A549 (cell line): ENCODE results near the gene ZNF48. TPM values are rescaled to one million over a fixed set of nuclear protein-coding genes. Genes with fewer than 3 reads are reported as not detected.

Experiments used
- ATAC-seq, 2 experiments: fragments of 200-7000 bp in 1 of 2; fragments of >200 bp in 1 of 2; cut with Nextera tagmentation in 1 of 2; cut with Tn5 transposase in 1 of 2; 3 replicates each; pipeline versions ENCODE4 v1.8.0 to v1.9.1; 2018 to 2020; ENCODE audit warnings: mild to moderate bottlenecking in 1 of 2, moderate library complexity in 1 of 2
- CTCF ChIA-PET: fragments of 300-600 bp; sonication (Branson Sonifier 250); formaldehyde crosslinking; extraction: SDS; loops from one replicate; lab custom pipeline; 2021; ENCODE audit warnings: antibody characterized with exemption, inconsistent platforms; lab: Yijun Ruan, JAX
- POLR2A ChIA-PET: fragments of 350-600 bp; formaldehyde crosslinking; extraction: SDS; loops from one replicate; lab custom pipeline; 2021; ENCODE audit warnings: antibody characterized with exemption, inconsistent platforms; lab: Yijun Ruan, JAX
- DNase-seq, 2 experiments: peaks; one replicate each; pipeline versions ENCODE4 v3.0.0 to v3.0.0-alpha.2; 2011 to 2016; ENCODE audit warnings: low read depth in 1 of 2, low spot score in 1 of 2
- FAIRE-seq: peaks from 2 replicates; lab custom pipeline; 2011; peaks lifted over from hg19 to GRCh38; lab: Jason Lieb, UNC
- H3K27ac ChIP-seq, 2 experiments: fragments of >200 bp; sonication (Bioruptor Twin); formaldehyde crosslinking; 3 replicates each; pipeline ENCODE4 v1.5.1; 2016 to 2017
- H3K4me1 ChIP-seq: fragments of >200 bp; sonication (Bioruptor Twin); formaldehyde crosslinking; 3 replicates; pipeline ENCODE4 v1.6.1; 2016
- H3K4me2 ChIP-seq: fragments of >200 bp; sonication (Bioruptor Twin); formaldehyde crosslinking; 3 replicates; pipeline ENCODE4 v1.6.1; 2016
- H3K4me3 ChIP-seq: fragments of >200 bp; sonication (Bioruptor Twin); formaldehyde crosslinking; 3 replicates; pipeline ENCODE4 v1.5.1; 2016
- H3K9me3 ChIP-seq: fragments of >200 bp; sonication (Bioruptor Twin); formaldehyde crosslinking; 3 replicates; pipeline ENCODE4 v1.6.1; 2016
- BHLHE40 ChIP-seq: IDR thresholded peaks from 2 replicates; pipeline ENCODE4 v1.6.1; 2012; ENCODE audit warnings: low read depth, low read length, inconsistent platforms
- CBX2 ChIP-seq: fragments of 200-600 bp; sonication (generic); IDR thresholded peaks from 2 replicates; pipeline ENCODE4 v1.6.1; 2016; ENCODE audit warnings: low read depth, mild to moderate bottlenecking, borderline replicate concordance
- CEBPB ChIP-seq, 2 experiments: fragments of >200 bp in 1 of 2; sonication (Bioruptor Twin) in 1 of 2; formaldehyde crosslinking in 1 of 2; IDR thresholded peaks; 2 replicates each; pipeline ENCODE4 v1.6.1; 2012 to 2016
- CHD2 ChIP-seq: fragments of 150-350 bp; IDR thresholded peaks from 2 replicates; pipeline ENCODE4 v1.6.1; 2014; ENCODE audit warnings: low read length; ENCODE audit not compliant: partially characterized antibody
- CHD4 ChIP-seq: fragments of 200-600 bp; sonication (generic); IDR thresholded peaks from 2 replicates; pipeline ENCODE4 v1.6.1; 2016; ENCODE audit warnings: antibody characterized with exemption, mild to moderate bottlenecking, borderline replicate concordance
- EHF ChIP-seq: fragments of 250-450 bp; sonication (Bioruptor Pico); IDR thresholded peaks from 2 replicates; pipeline ENCODE4 v1.5.0; 2020; ENCODE audit warnings: mild to moderate bottlenecking
- FOSB ChIP-seq: fragments of 250-450 bp; sonication (Bioruptor Pico); IDR thresholded peaks from 2 replicates; pipeline ENCODE4 v1.5.0; 2020; ENCODE audit warnings: mild to moderate bottlenecking, moderate library complexity
- FOXS1 ChIP-seq: fragments of 250-450 bp; sonication (Bioruptor Pico); IDR thresholded peaks from 2 replicates; pipeline ENCODE4 v1.5.0; 2020; ENCODE audit warnings: mild to moderate bottlenecking, moderate library complexity
- GATA3 ChIP-seq: IDR thresholded peaks from 2 replicates; pipeline ENCODE4 v1.6.1; 2012; ENCODE audit warnings: borderline replicate concordance
- HDAC2 ChIP-seq: fragments of 200-600 bp; sonication (generic); IDR thresholded peaks from 2 replicates; pipeline ENCODE4 v1.6.1; 2016
- HEYL ChIP-seq: fragments of 250-450 bp; sonication (Bioruptor Pico); IDR thresholded peaks from 2 replicates; pipeline ENCODE4 v1.8.0; 2021; ENCODE audit warnings: mild to moderate bottlenecking, moderate library complexity
- HOXA7 ChIP-seq: fragments of 250-450 bp; sonication (Bioruptor Pico); IDR thresholded peaks from 2 replicates; pipeline ENCODE4 v1.5.0; 2020; ENCODE audit warnings: mild to moderate bottlenecking, moderate library complexity
- HOXB5 ChIP-seq: fragments of 250-450 bp; sonication (Bioruptor Pico); IDR thresholded peaks from 2 replicates; pipeline ENCODE4 v1.5.0; 2020; ENCODE audit warnings: mild to moderate bottlenecking, moderate library complexity
- JUN ChIP-seq, 2 experiments: fragments of >200 bp; sonication (Bioruptor Twin); formaldehyde crosslinking; IDR thresholded peaks; 2 replicates in 1 of 2; 3 replicates in 1 of 2; pipeline ENCODE4 v1.6.1; 2016 to 2017
- JUNB ChIP-seq: fragments of >200 bp; sonication (Bioruptor Twin); formaldehyde crosslinking; IDR thresholded peaks from 2 replicates; pipeline ENCODE4 v1.6.1; 2016
- KDM1A ChIP-seq: fragments of 200-600 bp; sonication (generic); IDR thresholded peaks from 2 replicates; pipeline ENCODE4 v1.6.1; 2016; ENCODE audit warnings: low read depth, mild to moderate bottlenecking
- KDM5A ChIP-seq: fragments of 200-600 bp; sonication (generic); IDR thresholded peaks from 2 replicates; pipeline ENCODE4 v1.6.1; 2016; ENCODE audit warnings: antibody characterized with exemption, mild to moderate bottlenecking
- MAFK ChIP-seq: fragments of 450-650 bp; IDR thresholded peaks from 2 replicates; pipeline ENCODE4 v1.6.1; 2014; ENCODE audit not compliant: partially characterized antibody
- MYC ChIP-seq: IDR thresholded peaks from 2 replicates; pipeline ENCODE4 v1.6.1; 2012; ENCODE audit warnings: mild to moderate bottlenecking, inconsistent platforms, low read length, improper control_type of control experiment, borderline replicate concordance
- NFE2L2 ChIP-seq: fragments of 150-350 bp; conservative IDR thresholded peaks from 2 replicates; pipeline ENCODE4 v1.6.1; 2014; ENCODE audit warnings: low read length
- NPAS2 ChIP-seq: fragments of 250-450 bp; sonication (Bioruptor Pico); IDR thresholded peaks from 2 replicates; pipeline ENCODE4 v1.8.0; 2022; ENCODE audit warnings: mild to moderate bottlenecking, moderate library complexity, borderline replicate concordance
- NR3C1 ChIP-seq: fragments of >200 bp; sonication (Bioruptor Twin); formaldehyde crosslinking; IDR thresholded peaks from 3 replicates; pipeline ENCODE4 v1.6.1; 2017
- POLR2A ChIP-seq: IDR thresholded peaks from 2 replicates; pipeline ENCODE4 v1.6.1; 2012; ENCODE audit warnings: mild to moderate bottlenecking, low read length
- POLR2AphosphoS2 ChIP-seq: conservative IDR thresholded peaks from 2 replicates; pipeline ENCODE4 v1.6.1; 2012; ENCODE audit warnings: low read length, improper control_type of control experiment, inconsistent platforms
- RAD21 ChIP-seq, 2 experiments: fragments of >200 bp in 1 of 2; sonication (Bioruptor Twin) in 1 of 2; formaldehyde crosslinking in 1 of 2; IDR thresholded peaks in 1 of 2; conservative IDR thresholded peaks in 1 of 2; 2 replicates in 1 of 2; 3 replicates in 1 of 2; pipeline ENCODE4 v1.6.1; 2012 to 2018; ENCODE audit warnings: inconsistent platforms in 1 of 2
- RARB ChIP-seq: fragments of 250-450 bp; sonication (Bioruptor Pico); IDR thresholded peaks from 2 replicates; pipeline ENCODE4 v1.8.0; 2021; ENCODE audit warnings: mild to moderate bottlenecking, moderate library complexity
- RFX5 ChIP-seq: fragments of 450-650 bp; IDR thresholded peaks from 2 replicates; pipeline ENCODE4 v1.7.1; 2014; ENCODE audit warnings: antibody characterized with exemption, mild to moderate bottlenecking, moderate library complexity
- RNF2 ChIP-seq: fragments of 200-600 bp; sonication (generic); IDR thresholded peaks from 2 replicates; pipeline ENCODE4 v1.6.1; 2016; ENCODE audit warnings: low read depth, mild to moderate bottlenecking, antibody characterized with exemption, moderate library complexity, borderline replicate concordance
- SMC3 ChIP-seq: fragments of >200 bp; sonication (Bioruptor Twin); formaldehyde crosslinking; IDR thresholded peaks from 3 replicates; pipeline ENCODE4 v1.6.1; 2018; ENCODE audit warnings: inconsistent platforms
- SREBF2 ChIP-seq: fragments of 450-650 bp; IDR thresholded peaks from 2 replicates; pipeline ENCODE4 v1.6.1; 2014; ENCODE audit warnings: mild to moderate bottlenecking, moderate library complexity
- TFCP2L1 ChIP-seq: fragments of 250-450 bp; sonication (Bioruptor Pico); IDR thresholded peaks from 2 replicates; pipeline ENCODE4 v1.5.0; 2021; ENCODE audit warnings: mild to moderate bottlenecking
- ZC3H11A ChIP-seq: fragments of 450-650 bp; IDR thresholded peaks from 2 replicates; pipeline ENCODE4 v1.6.1; 2014; ENCODE audit warnings: antibody characterized with exemption, mild to moderate bottlenecking
- ZNF302 ChIP-seq: fragments of 250-450 bp; sonication (Bioruptor Pico); IDR thresholded peaks from 2 replicates; pipeline ENCODE4 v1.9.0; 2021; ENCODE audit warnings: inconsistent platforms, mild to moderate bottlenecking, moderate library complexity
- WGBS: methylation state at CpG from one replicate; pipeline ENCODE4 v1.1.6; 2017; ENCODE audit errors: missing lambda C conversion rate; 5-methylcytosine and 5-hydroxymethylcytosine counted together
- polyA plus RNA-seq, 4 experiments: library from polyadenylated mRNA; depleted of rRNA in 3 of 4; stranded (reverse); fragments of >200 nt; fragmentation: RNase III in 1 of 4; extraction: RNeasy Plus Mini Kit Qiagen cat#74134 plus additional on column Dnase treatment in 1 of 4; gene quantifications; 2 replicates in 3 of 4; 3 replicates in 1 of 4; pipeline ENCODE4 v1.2.3, GENCODE V29; 2011 to 2017
- TF ChIP-seq, protein P1 (sequence below): fragments of 450-650 bp; IDR thresholded peaks from 2 replicates; pipeline ENCODE4 v1.6.1; 2014; ENCODE audit warnings: antibody characterized with exemption
- TF ChIP-seq, protein P2 (sequence below): fragments of 250-450 bp; sonication (Bioruptor Pico); IDR thresholded peaks from 2 replicates; pipeline ENCODE4 v1.5.0; 2021; ENCODE audit warnings: mild to moderate bottlenecking, moderate library complexity, borderline replicate concordance
- TF ChIP-seq, protein P3 (sequence below): fragments of >200 bp; sonication (Bioruptor Twin); formaldehyde crosslinking; IDR thresholded peaks from 2 replicates; pipeline ENCODE4 v1.6.1; 2016
- TF ChIP-seq, protein P4 (sequence below): fragments of 250-450 bp; sonication (Bioruptor Pico); IDR thresholded peaks from 2 replicates; pipeline ENCODE4 v1.5.0; 2020; ENCODE audit warnings: low read depth, mild to moderate bottlenecking, moderate library complexity
- TF ChIP-seq, protein P5 (sequence below): IDR thresholded peaks from 2 replicates; pipeline ENCODE4 v1.6.1; 2012

Gene ZNF48
- polyA plus RNA-seq, 2 of the 4 experiments (the other 2 are of a cell fraction), result 9.3 to 10.4 TPM

DNA sequence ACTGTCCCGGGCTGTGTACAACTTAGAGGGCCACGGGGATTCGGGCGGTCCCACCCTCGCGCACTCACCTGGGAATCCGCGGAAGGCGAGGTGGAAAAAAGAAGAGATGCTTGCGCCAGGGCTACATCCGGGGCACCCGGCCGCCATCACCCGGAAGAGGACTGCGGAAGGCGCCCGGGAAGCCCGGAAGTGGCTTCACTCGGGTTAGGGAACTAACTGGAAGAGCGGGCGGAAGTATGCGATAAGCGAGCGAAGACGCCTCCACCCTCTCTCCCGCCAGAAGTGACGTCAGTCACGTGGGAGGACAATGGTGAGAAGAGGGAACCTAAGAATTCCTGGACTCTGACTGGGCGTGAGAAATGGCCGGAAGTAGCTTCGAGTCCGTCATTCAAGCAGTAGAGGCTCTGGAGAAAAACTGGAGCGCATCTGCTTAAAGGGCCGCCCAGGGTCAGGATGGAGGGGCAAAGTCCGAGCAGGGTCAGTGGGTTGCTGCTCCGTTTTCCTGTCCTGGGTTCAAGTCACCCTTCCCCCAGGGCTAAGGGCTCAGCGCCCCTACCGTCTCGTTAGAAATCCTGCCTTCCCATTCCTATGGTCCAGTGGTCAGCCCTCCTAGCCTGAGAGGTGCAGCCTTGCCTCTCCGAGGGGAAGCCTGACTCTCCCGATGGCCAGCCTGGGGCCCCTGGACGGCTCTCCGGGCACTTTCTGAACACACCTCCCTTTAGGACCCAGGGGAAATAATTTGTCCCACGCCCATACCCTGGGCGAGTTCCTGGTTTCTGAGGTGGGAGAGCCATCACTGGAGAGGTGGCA lies 39.9 kb upstream of the ZNF48 start, which contains the start of gene CD2BP2:
TSS of gene CD2BP2 (minus strand) at position 165 of the 810 bp plus-strand sequence. CDS start 627 bp downstream, outside the sequence.
- peak within 1 kb of the TSS; percentile 72 for H3K4me2 ChIP-seq
- WGBS, result under 1% methylated on average over 43 of the region's 45 CpGs
- FAIRE-seq (peak; percentile 82), ATAC-seq (peak; percentile 85 to 91), DNase-seq (peak; percentile 95 to 100)
- POLR2A ChIA-PET, result interaction anchor here (0.6 to 2.2 kb wide), 3 partner anchors 16 to 213 kb away, joined by 3 to 17 read pairs (median 4); partner anchors contain the start of gene TBC1D10B
- H3K4me3 ChIP-seq, result peak within 1 kb of the TSS; percentile 70
- H3K27ac ChIP-seq, result peak within 1 kb of the TSS; percentile 87 to 96
- no peaks in the 10 kb centered on the region for H3K9me3 ChIP-seq
- H3K4me1 ChIP-seq, result peaks cover 50% of the 10 kb centered on the region
- CTCF ChIA-PET, result interaction anchor here (0.8 to 2.7 kb wide), 5 partner anchors 12 to 54 kb away, joined by 3 to 10 read pairs (median 3); partner anchors contain the start of genes TBC1D10B and ZNF771
- TF ChIP-seq POLR2AphosphoS2 (no peak), RFX5 (0 out of 2 replicates have a peak, but pooled peaks have one; percentile 13), KDM1A (0 out of 2 replicates have a peak, but pooled peaks have one; percentile 44), HOXA7 (CRISPR knock-in tag) (peak; percentile 72; the same call in 1 of the 2 replicates), ZNF302 (CRISPR knock-in tag) (no peak), RARB (CRISPR knock-in tag) (0 out of 2 replicates have a peak, but pooled peaks have one; percentile 46), CBX2 (no peak), ZC3H11A (no peak), NFE2L2 (no peak), POLR2A (0 out of 2 replicates have a peak, but pooled peaks have one; percentile 31), NPAS2 (CRISPR knock-in tag) (no peak), MAFK (no peak), FOSB (CRISPR knock-in tag) (no peak), SREBF2 (no peak), RAD21 (conservative IDR thresholded peaks at IDR 0.05 in 1 of 2, IDR thresholded peaks at IDR 0.05 in 1 of 2) (0 out of 5 replicates have a peak, but pooled peaks of 1 of the 2 experiments have one; percentile 20), NR3C1 (no peak), SMC3 (no peak), GATA3 (no peak), HEYL (CRISPR knock-in tag) (no peak), TFCP2L1 (CRISPR knock-in tag) (no peak), CEBPB (IDR thresholded peaks at IDR 0.05) (peak in 1 of 2 experiments; percentile 51; a peak in 1 of 4 replicates), JUNB (no peak), MYC (0 out of 2 replicates have a peak, but pooled peaks have one; percentile 15), KDM5A (no peak), EHF (CRISPR knock-in tag) (no peak; the same call in 1 of the 2 replicates), CHD4 (no peak; the same call in 1 of the 2 replicates), FOXS1 (CRISPR knock-in tag) (no peak), RNF2 (no peak), HDAC2 (no peak), BHLHE40 (peak; percentile 81), JUN (IDR thresholded peaks at IDR 0.05) (peak; percentile 84 to 97), CHD2 (no peak), HOXB5 (CRISPR knock-in tag) (0 out of 2 replicates have a peak, but pooled peaks have one; percentile 25)
- TF ChIP-seq, protein P1, sequence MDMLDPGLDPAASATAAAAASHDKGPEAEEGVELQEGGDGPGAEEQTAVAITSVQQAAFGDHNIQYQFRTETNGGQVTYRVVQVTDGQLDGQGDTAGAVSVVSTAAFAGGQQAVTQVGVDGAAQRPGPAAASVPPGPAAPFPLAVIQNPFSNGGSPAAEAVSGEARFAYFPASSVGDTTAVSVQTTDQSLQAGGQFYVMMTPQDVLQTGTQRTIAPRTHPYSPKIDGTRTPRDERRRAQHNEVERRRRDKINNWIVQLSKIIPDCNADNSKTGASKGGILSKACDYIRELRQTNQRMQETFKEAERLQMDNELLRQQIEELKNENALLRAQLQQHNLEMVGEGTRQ, result peak; percentile 94
- TF ChIP-seq, protein P2, sequence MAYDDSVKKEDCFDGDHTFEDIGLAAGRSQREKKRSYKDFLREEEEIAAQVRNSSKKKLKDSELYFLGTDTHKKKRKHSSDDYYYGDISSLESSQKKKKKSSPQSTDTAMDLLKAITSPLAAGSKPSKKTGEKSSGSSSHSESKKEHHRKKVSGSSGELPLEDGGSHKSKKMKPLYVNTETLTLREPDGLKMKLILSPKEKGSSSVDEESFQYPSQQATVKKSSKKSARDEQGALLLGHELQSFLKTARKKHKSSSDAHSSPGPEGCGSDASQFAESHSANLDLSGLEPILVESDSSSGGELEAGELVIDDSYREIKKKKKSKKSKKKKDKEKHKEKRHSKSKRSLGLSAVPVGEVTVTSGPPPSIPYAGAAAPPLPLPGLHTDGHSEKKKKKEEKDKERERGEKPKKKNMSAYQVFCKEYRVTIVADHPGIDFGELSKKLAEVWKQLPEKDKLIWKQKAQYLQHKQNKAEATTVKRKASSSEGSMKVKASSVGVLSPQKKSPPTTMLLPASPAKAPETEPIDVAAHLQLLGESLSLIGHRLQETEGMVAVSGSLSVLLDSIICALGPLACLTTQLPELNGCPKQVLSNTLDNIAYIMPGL (CRISPR knock-in tag), result no peak
- TF ChIP-seq, protein P3, sequence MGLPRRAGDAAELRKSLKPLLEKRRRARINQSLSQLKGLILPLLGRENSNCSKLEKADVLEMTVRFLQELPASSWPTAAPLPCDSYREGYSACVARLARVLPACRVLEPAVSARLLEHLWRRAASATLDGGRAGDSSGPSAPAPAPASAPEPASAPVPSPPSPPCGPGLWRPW, result no peak
- TF ChIP-seq, protein P4, sequence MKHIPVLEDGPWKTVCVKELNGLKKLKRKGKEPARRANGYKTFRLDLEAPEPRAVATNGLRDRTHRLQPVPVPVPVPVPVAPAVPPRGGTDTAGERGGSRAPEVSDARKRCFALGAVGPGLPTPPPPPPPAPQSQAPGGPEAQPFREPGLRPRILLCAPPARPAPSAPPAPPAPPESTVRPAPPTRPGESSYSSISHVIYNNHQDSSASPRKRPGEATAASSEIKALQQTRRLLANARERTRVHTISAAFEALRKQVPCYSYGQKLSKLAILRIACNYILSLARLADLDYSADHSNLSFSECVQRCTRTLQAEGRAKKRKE (CRISPR knock-in tag), result no peak
- TF ChIP-seq, protein P5, sequence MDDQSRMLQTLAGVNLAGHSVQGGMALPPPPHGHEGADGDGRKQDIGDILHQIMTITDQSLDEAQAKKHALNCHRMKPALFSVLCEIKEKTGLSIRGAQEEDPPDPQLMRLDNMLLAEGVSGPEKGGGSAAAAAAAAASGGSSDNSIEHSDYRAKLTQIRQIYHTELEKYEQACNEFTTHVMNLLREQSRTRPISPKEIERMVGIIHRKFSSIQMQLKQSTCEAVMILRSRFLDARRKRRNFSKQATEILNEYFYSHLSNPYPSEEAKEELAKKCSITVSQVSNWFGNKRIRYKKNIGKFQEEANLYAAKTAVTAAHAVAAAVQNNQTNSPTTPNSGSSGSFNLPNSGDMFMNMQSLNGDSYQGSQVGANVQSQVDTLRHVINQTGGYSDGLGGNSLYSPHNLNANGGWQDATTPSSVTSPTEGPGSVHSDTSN, result peak; percentile 50; the same call in 1 of the 2 replicates
